IMR-90 (cell line): Measurements from ENCODE around the gene KRT78.

Experiments used
- BHLHE40 ChIP-seq: fragments of 150-350 bp; IDR thresholded peaks from 2 replicates; pipeline ENCODE4 v1.6.1; 2016; ENCODE audit warnings: mild to moderate bottlenecking, low read depth, low read length
- CEBPB ChIP-seq: IDR thresholded peaks from 2 replicates; pipeline ENCODE4 v1.6.1; 2012; ENCODE audit warnings: low read depth, low read length, improper control_type of control experiment
- ELK1 ChIP-seq: fragments of 150-350 bp; IDR thresholded peaks from 2 replicates; pipeline ENCODE4 v1.6.1; 2016; ENCODE audit warnings: low read depth, mild to moderate bottlenecking, low read length, moderate library complexity, borderline replicate concordance
- MAFK ChIP-seq: IDR thresholded peaks from 2 replicates; pipeline ENCODE4 v1.6.1; 2012; ENCODE audit warnings: low read depth, low read length, improper control_type of control experiment
- MXI1 ChIP-seq: IDR thresholded peaks from 2 replicates; pipeline ENCODE4 v1.6.1; 2012; ENCODE audit warnings: low read depth, mild to moderate bottlenecking, low read length, moderate library complexity, borderline replicate concordance
- POLR2A ChIP-seq: IDR thresholded peaks from 2 replicates; pipeline ENCODE4 v1.6.1; 2012; ENCODE audit warnings: mild to moderate bottlenecking, low read depth, low read length
- RAD21 ChIP-seq: IDR thresholded peaks from 2 replicates; pipeline ENCODE4 v1.6.1; 2012; ENCODE audit warnings: low read length, improper control_type of control experiment
- RFX5 ChIP-seq: IDR thresholded peaks from 2 replicates; pipeline ENCODE4 v1.8.0; 2012; ENCODE audit warnings: low read depth, mild to moderate bottlenecking, low read length, moderate library complexity
- TF ChIP-seq, protein P1 (sequence below): conservative IDR thresholded peaks from 2 replicates; pipeline ENCODE4 v1.5.1; 2012; ENCODE audit warnings: mild to moderate bottlenecking, low read depth, low read length, improper control_type of control experiment
- TF ChIP-seq, protein P2 (sequence below): fragments of 150-350 bp; IDR thresholded peaks from 2 replicates; pipeline ENCODE4 v1.6.1; 2017; ENCODE audit warnings: mild to moderate bottlenecking, antibody characterized with exemption, low read length, low read depth

GRCh38 chr12:52814710-52815155 lies 34.1 kb downstream of the KRT78 start:
- TF ChIP-seq, protein P1, sequence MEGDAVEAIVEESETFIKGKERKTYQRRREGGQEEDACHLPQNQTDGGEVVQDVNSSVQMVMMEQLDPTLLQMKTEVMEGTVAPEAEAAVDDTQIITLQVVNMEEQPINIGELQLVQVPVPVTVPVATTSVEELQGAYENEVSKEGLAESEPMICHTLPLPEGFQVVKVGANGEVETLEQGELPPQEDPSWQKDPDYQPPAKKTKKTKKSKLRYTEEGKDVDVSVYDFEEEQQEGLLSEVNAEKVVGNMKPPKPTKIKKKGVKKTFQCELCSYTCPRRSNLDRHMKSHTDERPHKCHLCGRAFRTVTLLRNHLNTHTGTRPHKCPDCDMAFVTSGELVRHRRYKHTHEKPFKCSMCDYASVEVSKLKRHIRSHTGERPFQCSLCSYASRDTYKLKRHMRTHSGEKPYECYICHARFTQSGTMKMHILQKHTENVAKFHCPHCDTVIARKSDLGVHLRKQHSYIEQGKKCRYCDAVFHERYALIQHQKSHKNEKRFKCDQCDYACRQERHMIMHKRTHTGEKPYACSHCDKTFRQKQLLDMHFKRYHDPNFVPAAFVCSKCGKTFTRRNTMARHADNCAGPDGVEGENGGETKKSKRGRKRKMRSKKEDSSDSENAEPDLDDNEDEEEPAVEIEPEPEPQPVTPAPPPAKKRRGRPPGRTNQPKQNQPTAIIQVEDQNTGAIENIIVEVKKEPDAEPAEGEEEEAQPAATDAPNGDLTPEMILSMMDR, result no peak
- TF ChIP-seq CEBPB (no peak), POLR2A (no peak), MXI1 (no peak), MAFK (no peak), RAD21 (no peak), ELK1 (no peak), BHLHE40 (no peak), RFX5 (no peak)
- TF ChIP-seq, protein P2, sequence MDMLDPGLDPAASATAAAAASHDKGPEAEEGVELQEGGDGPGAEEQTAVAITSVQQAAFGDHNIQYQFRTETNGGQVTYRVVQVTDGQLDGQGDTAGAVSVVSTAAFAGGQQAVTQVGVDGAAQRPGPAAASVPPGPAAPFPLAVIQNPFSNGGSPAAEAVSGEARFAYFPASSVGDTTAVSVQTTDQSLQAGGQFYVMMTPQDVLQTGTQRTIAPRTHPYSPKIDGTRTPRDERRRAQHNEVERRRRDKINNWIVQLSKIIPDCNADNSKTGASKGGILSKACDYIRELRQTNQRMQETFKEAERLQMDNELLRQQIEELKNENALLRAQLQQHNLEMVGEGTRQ, result no peak
